HG02840 (cell line): ENCODE measurements around the gene ZNF143.
A peak's percentile ranks its signal among the peaks of the same experiment; 100 is the strongest.
"Not testable (repeated sequence)": the region's sequence is repeated elsewhere in the genome, so short reads cannot be mapped to it uniquely, and the experiment has no call there.

Experiments used
- ATAC-seq: cut with Tn5 transposase; IDR thresholded peaks from one replicate; pipeline ENCODE4 v1.9.1; 2021; ENCODE audit warnings: mild to moderate bottlenecking, moderate library complexity, moderate number of reproducible peaks; ENCODE audit not compliant: unreplicated experiment, low FRiP score

Gene ZNF143

DNA sequence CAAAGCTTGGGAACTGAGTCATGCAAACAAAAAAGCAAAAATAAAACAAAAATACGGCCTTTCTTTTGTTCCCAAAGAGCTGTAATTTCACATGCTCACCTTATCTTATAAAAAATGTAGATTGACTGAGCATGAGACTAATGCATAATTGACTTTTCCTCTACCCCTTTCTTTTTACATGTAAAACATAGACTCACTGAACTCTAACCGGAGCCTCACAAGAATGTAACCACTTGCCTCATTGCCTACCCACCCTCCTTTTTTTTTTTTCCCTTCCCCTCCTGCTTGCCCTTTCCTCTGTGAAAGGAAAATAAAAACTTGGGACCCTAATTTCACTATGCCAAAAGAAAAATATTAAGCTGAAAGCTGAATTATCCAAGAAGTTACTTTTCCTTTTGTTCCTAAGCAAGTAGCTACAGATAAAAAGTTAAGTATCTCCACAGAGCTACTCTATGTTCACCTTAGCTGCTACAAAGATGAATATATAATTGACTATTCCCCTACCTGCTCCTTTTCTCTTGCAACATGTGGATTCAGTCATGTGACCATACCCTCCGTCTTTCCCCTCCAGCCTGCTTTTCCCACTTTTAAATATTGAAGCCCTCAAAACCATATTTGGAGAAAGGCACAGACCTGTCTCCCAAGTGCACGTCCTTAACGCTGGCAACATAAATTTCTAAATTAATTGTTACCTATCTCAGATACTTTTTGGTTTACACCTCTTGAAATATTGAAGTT lies 73.1 kb downstream of the ZNF143 start:
- no peak for ATAC-seq

GRCh38 chr11:9535189-9535781 lies 74.5 kb downstream of the ZNF143 start:
- no peak for ATAC-seq

DNA sequence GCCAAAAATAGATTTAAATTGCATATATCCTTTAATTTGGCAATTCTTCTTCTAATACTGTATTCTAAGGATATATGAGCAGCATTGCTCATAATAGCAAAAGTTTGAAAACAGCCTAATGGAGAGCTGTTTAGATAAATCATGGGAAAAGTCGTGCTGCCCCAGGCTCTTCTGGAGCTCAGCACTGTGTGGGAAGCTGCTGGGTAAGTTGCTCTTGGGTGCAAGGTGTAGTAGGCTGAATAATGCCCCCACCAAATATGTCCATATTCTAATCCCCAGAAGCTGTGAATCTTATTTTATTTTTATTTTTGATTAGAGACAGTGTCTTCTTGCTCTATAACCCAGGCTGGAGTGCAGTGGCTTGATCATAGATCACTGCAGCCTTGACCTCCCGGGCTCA lies 77.7 kb downstream of the ZNF143 start:
- no peak for ATAC-seq

GRCh38 chr11:9549216-9549615 lies 88.4 kb downstream of the ZNF143 start:
- not testable (repeated sequence) for ATAC-seq

DNA sequence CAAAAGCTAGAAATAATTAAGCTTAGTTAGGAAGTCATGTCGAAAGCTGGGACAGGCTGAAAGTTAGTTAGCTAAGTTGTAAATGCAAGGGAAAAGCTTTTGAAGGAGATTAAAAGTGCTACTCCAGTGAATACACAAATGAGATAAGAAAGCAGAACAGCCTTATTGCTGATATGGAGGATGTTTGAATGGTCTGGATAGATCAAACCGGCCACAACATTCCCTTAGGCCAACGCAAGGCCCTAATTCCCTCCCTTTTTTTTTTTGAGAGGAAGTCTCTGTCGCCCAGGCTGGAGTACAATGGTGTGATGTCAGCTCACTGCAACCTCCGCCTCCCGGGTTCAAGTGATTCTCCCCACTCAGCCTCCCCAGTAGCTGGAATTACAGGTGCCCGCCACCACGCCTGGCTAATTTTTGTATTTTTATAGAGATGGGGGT lies 89.4 kb downstream of the ZNF143 start:
- no peak for ATAC-seq

GRCh38 chr11:9561279-9561982 lies 100.6 kb downstream of the ZNF143 start:
- no peak for ATAC-seq

DNA sequence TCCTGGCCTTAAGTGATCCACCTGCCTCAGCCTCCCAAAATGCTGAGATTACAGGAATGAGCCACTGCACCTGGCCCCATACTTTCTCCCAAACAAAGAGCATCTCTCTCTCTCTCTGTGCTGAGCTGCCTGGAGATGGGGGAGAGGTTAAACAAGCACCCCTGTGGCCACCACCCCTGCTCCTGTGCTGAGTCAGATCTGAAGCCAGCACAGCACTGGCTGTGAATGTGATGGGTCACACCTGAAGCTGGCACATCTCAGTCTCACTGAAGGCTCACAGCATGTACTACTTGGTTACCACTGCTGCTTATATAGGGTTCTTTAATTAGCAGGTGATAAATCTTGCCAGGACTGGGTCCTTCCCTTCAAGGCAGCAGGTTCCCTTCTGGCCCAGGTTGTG lies 101.9 kb downstream of the ZNF143 start:
- ATAC-seq, result no peak

DNA sequence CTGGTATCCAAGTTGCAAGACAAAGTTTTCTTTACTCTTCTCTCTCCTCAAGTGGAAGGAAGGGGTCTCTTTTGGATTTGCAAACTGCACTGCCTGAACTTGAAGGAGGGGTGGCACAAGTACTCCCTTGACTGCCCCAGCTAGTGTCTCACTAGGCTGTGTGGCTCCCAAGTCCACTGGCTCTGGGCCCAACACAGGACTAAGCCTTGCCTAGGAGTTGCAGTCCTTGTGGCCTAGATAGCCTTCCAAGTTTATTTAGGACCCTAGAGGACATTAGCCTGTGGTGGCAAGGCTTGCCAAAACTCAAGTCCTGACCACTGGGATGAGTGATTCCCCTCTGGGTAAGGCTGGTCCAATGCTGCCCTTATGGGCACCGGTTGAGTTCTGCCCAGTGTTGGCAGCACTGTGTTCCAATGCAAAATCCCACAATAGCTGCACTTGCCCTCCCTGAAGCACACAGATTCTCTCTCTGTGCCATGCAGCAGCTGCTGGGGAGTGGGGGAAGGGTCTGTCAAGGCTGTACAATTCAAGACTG lies 102.5 kb downstream of the ZNF143 start:
- no peak for ATAC-seq

GRCh38 chr11:9565822-9566560 lies 105.2 kb downstream of the ZNF143 start:
- peak; percentile 77 for ATAC-seq

GRCh38 chr11:9566561-9567063 lies 105.8 kb downstream of the ZNF143 start:
- ATAC-seq, result no peak

DNA sequence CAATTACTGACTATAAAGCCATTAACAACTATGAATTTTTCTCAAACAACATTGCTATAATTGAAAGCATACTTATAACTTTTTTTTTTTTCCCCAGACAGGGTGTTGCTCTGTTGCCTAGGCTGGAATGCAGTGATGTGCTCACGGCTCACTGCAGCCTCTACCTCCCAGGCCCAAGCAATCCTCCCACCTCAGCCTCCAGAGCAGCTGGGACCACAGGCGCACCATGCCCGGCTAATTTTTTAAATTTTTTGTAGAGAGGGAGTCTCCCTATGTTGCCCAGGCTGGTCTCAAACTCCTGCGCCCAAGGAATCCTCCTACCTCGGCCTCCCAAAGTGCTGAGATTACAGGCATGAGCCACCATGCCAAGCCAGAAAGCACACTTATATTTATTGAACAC lies 106.6 kb downstream of the ZNF143 start:
- no peak for ATAC-seq

DNA sequence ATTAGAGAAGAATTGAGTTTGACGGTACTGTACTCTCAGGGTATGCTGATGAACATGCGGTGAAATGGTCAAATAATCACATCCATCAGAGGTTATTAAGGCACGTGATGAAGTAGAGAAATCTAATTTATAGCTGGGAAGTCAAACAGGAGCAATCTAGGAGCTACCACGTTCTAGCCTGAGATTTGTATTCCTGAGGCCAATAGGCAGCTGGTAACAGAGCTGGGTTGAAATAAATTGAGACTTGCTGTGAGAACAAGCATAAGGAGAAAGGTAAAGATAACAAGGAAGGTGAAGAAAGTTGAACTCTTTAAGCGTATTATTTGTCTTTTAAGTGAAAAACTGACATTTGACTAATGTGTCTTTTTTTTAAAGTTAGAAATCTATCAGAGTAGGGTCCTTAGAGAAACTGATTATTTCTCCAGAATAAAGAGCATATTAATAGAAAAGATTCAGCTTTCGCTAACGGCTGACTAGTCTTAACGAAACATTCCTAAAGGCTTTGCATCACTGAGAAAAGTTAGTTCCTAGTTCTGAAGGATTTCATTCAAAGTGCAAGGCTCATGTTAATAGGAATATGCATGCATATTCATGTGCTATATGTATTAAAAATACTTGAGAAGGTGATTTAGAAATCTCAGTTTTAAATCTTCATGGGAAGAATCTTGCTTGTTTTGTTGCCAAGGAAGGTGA lies 107.5 kb downstream of the ZNF143 start:
- ATAC-seq, result no peak

DNA sequence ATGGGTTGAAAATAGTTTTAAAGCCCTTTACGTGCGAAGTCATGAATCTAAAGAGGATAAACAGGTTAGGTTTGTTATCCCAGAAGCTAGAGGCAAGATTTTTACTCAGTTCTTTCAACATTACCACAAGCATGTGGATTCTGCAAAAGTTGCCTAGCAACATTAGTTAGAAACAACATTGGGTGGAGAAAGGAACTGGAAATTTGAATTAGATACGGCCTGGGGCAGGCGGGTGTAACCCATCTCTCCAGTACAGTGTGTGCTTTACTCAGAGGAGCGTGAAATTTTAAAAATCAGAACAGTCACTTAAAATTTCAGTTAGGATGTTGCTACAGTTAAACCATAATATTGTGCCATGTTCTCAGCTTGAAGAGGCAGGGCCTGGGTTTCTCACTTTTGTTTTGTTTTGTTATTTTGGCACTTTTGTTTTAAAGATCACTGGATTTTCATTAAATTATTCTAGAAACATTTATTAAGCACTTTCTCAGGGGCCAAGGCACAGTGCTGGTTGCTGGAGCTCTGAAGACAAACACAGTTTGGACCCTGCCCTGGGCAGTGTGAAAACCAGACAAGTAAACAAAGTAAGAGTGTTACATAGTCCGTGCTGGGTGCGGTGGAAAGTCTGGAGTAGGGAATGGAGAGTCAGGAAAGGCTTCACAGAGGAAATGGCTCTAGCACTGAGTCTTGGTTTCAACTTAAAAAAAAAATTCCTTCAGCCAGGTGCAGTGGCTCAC lies 108.2 kb downstream of the ZNF143 start:
- no peak for ATAC-seq

GRCh38 chr11:9569588-9570164 lies 108.9 kb downstream of the ZNF143 start:
- no peak for ATAC-seq

DNA sequence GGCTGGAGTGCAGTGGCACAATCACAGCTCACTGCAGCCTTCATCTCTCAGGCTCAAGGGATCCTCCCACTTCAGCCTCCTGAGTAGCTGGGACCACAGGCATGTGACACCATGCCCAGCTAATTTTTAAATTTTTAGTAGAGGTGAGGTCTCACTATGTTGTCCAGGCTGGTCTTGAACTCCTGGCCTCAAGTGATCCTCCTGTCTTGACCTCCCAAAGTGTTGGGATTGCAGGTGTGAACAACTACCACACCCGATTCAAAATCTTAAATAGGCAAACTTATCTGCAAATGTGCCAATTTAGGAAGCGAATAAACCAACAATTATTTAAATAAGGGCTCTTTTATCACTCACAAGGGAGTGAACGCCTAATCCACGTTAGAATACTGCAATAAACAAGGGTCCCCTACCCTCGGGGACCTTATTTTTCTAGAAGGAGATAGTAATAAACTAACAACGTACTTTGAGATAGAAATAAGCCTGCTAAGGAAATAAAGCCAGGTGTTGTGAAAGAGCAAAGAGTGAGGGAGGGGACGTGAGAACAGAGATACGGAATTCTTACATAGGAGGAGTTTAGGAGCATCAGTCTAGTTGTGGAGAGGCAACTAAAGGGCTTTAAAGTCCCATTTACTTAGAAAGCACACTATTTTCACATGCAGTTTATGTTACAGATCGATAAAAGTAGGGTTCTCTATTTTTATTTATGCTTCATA lies 109.7 kb downstream of the ZNF143 start:
- ATAC-seq, result no peak

DNA sequence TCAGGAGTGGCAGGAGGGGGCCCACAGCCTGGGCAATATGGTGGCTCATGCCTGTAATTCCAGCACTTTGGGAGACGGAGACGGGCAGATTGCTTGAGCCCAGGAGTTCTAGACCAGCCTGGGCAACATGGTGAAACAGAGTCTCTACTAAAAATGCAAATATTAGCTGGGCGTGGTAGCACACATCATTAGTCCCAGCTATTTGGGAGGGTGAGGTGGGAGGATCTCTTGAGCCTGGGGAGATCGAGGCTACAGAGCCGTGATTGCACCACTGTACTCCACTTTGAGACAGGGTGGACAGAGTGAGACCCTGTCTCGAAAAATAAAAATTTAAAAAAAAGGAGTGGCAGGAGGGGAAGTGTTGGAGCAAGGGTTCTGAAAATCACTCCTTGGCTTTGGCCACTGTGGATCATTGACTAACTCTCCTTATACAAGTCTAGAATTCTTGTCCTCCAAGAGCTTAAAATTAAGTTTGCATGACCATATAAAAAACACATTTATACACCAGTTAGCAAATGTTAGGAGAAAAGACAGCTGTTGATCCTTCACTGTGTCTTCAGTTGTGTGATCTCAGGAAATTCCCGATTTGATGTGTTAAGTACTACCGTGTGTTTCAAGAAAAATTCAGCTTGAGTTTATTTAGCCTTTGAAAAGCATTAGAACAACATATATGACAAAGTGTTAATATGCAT lies 110.4 kb downstream of the ZNF143 start:
- no peak for ATAC-seq

DNA sequence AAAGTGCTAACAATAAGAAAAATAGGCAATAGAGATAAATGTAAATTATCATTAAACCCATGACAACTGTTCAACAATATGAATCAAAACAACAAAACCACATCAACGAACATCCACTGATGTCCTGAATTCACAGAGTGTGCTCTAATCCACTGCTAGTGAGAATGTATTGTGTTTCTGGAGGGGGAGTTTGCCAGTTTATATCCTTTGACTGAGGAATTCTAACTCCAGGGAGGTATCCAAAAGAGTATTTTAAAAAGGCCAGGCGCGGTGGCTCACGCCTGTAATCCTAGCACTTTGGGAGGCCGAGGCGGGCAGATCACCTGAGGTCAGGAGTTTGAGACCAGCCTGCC lies 110.9 kb downstream of the ZNF143 start:
- no peak for ATAC-seq
